Loucy (cell line): ENCODE measurements around the gene NFKBIZ.

Source experiments
- EZH2phosphoT487 ChIP-seq: fragments of 200-600 bp; IDR thresholded peaks from 2 replicates; pipeline ENCODE4 v1.6.1; 2018; ENCODE audit warnings: antibody characterized with exemption, mild to moderate bottlenecking, moderate library complexity, borderline replicate concordance
- TF ChIP-seq, protein P1 (sequence below): fragments of 200-600 bp; sonication (generic); conservative IDR thresholded peaks from 2 replicates; pipeline ENCODE4 v1.5.1; 2014; ENCODE audit warnings: mild to moderate bottlenecking, antibody characterized with exemption, low read length

DNA sequence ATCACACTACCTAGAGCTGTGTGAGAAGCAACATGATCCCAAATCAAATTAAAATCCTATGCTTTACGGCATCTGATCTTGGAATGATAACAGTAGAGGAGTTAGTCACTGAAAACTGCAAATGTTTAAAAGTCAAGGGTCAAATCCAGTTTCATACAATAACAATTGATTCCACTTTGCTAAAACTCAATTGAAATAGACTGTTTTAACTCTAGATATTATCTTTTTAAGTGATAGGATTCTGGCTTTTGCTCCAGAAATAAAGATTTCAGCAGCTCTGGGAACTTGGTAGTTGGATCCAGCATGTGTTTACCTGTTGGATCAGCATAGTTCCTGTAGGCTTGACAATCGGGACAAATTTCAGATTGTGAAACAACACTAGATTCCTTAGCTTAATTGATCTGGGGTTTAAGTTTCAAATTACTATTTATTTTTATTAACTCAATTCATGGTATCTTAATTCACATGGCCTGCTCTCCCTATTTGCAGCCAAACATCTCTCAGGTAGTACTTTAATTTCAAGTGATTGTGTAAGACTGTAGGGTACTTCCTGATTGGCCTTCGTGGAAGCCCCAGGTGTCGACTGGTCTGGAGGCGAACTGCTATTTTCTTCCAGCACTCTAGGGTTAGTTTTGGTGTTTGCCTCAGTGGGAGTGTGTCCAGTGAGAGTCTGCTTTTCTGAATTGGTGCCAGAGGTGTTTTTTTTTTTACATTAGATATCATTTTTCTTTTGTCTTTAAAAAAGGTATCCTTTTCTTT, 16.6 kb downstream of the NFKBIZ start:
- TF ChIP-seq, protein P1, sequence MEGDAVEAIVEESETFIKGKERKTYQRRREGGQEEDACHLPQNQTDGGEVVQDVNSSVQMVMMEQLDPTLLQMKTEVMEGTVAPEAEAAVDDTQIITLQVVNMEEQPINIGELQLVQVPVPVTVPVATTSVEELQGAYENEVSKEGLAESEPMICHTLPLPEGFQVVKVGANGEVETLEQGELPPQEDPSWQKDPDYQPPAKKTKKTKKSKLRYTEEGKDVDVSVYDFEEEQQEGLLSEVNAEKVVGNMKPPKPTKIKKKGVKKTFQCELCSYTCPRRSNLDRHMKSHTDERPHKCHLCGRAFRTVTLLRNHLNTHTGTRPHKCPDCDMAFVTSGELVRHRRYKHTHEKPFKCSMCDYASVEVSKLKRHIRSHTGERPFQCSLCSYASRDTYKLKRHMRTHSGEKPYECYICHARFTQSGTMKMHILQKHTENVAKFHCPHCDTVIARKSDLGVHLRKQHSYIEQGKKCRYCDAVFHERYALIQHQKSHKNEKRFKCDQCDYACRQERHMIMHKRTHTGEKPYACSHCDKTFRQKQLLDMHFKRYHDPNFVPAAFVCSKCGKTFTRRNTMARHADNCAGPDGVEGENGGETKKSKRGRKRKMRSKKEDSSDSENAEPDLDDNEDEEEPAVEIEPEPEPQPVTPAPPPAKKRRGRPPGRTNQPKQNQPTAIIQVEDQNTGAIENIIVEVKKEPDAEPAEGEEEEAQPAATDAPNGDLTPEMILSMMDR: no peak
- TF ChIP-seq EZH2phosphoT487: no peak
